GM18951 (cell line): ENCODE data around the gene CUX1.

ENCODE experiments used
- POLR2A ChIP-seq: IDR thresholded peaks from 4 replicates; pipeline ENCODE4 v1.6.1; 2011; ENCODE audit warnings: mild to moderate bottlenecking; ENCODE audit not compliant: insufficient read length, insufficient read depth; ENCODE audit errors: extremely low read depth
- in situ Hi-C: fragments of 300-500 bp; cut with MboI; formaldehyde crosslinking; loops from one replicate; pipeline ENCODE4 v1.12.0; 2022; ENCODE audit warnings: low sequenced_read_pairs, mixed read lengths, inconsistent platforms; ENCODE audit not compliant: unreplicated experiment

Gene CUX1

GRCh38 chr7:102270178-102270887 lies 452.9 kb downstream of the CUX1 start:
- TF ChIP-seq POLR2A, result no peak
- in situ Hi-C loops, result no loop called here

- in situ Hi-C loops, result no loop called here
- TF ChIP-seq POLR2A, result no peak
Observed at GRCh38 chr7:102271158-102271798, 453.9 kb downstream of the CUX1 start.

- no peak for TF ChIP-seq POLR2A
- in situ Hi-C loops, result no loop called here
Observed at GRCh38 chr7:102272075-102272916, 454.9 kb downstream of the CUX1 start.

GRCh38 chr7:102272917-102273748 lies 455.7 kb downstream of the CUX1 start:
- in situ Hi-C loops, result no loop called here
- no peak for TF ChIP-seq POLR2A

GRCh38 chr7:102273749-102274712 lies 456.6 kb downstream of the CUX1 start:
- TF ChIP-seq POLR2A, result no peak
- in situ Hi-C loops, result no loop called here

- no peak for TF ChIP-seq POLR2A
- in situ Hi-C loops, result no loop called here
Observed at GRCh38 chr7:102275123-102275703, 457.8 kb downstream of the CUX1 start.

GRCh38 chr7:102277901-102278300 lies 460.5 kb downstream of the CUX1 start:
- in situ Hi-C loops, result no loop called here
- TF ChIP-seq POLR2A, result no peak

GRCh38 chr7:102279537-102280400 lies 462.3 kb downstream of the CUX1 start:
- in situ Hi-C loops, result loop anchor here (5.0 to 10.0 kb wide), 2 partner anchors 108 to 185 kb away; partner anchors contain the start of genes ALKBH4 and LRWD1
- TF ChIP-seq POLR2A, result no peak

- in situ Hi-C loops, result loop anchor here (5.0 to 10.0 kb wide), 2 partner anchors 107 to 184 kb away; partner anchors contain the start of genes ALKBH4 and LRWD1
Observed at GRCh38 chr7:102280521-102280920, 463.1 kb downstream of the CUX1 start.

GRCh38 chr7:102281785-102282184 lies 464.4 kb downstream of the CUX1 start:
- in situ Hi-C loops, result loop anchor here (5.0 to 10.0 kb wide), 2 partner anchors 106 to 183 kb away; partner anchors contain the start of genes ALKBH4 and LRWD1
- no peak for TF ChIP-seq POLR2A

More at GRCh38 chr7:102280521-102280920, 463.1 kb downstream of the CUX1 start:
- TF ChIP-seq POLR2A, result no peak
